ENCODE measurements around the gene ANKRD62.

- TF ChIP-seq CTCF (IDR thresholded peaks at IDR 0.05) (no peak), ZFX (IDR thresholded peaks at IDR 0.05; ENCODE audit: borderline replicate concordance) (no peak)
Observed at GRCh38 chr18:12154361-12154760, 60.7 kb downstream of the ANKRD62 start.

Measured in 22Rv1 (cell line).